Aorta (tissue), 5 donors: ENCODE measurements around the gene CCDC57. TPM values are rescaled to one million over a fixed set of nuclear protein-coding genes. Genes with fewer than 3 reads are reported as not detected.

ENCODE experiments used
- ATAC-seq: fragments of 200-7000 bp; cut with Tn5 transposase; one replicate; pipeline ENCODE4 v1.9.1; 2022; ENCODE audit warnings: moderate library complexity; ENCODE audit not compliant: low FRiP score
- DNase-seq, 2 donors: peaks; one replicate each; pipeline ENCODE4 v3.0.0-alpha.2; 2020
- H3K27ac ChIP-seq, 2 donors: one replicate each; pipeline ENCODE4 v1.5.1; 2013; ENCODE audit warnings: low read length in 2 of 2, mild to moderate bottlenecking in 2 of 2, moderate library complexity in 2 of 2, control low read depth in 1 of 2, inconsistent platforms in 1 of 2, low read depth in 1 of 2
- H3K27me3 ChIP-seq, 2 donors: one replicate each; pipeline ENCODE4 v1.6.1; 2013; ENCODE audit warnings: control low read depth in 1 of 2, low read length in 1 of 2, mild to moderate bottlenecking in 1 of 2, moderate library complexity in 1 of 2; ENCODE audit not compliant: insufficient read depth in 2 of 2, control insufficient read depth in 1 of 2
- H3K36me3 ChIP-seq, 2 donors: one replicate each; pipeline ENCODE4 v1.6.1; 2013; ENCODE audit warnings: control low read depth in 1 of 2, low read length in 1 of 2, mild to moderate bottlenecking in 1 of 2; ENCODE audit not compliant: insufficient read depth in 2 of 2, control insufficient read depth in 1 of 2
- H3K4me1 ChIP-seq, 2 donors: one replicate each; pipeline ENCODE4 v1.6.1; 2013; ENCODE audit warnings: low read length in 2 of 2, control low read depth in 1 of 2, mild to moderate bottlenecking in 1 of 2, moderate library complexity in 1 of 2; ENCODE audit not compliant: insufficient read depth in 2 of 2, control insufficient read depth in 1 of 2
- H3K4me3 ChIP-seq, 2 donors: one replicate each; pipeline ENCODE4 v1.5.1; 2013; ENCODE audit warnings: low read length in 2 of 2, control low read depth in 1 of 2, mild to moderate bottlenecking in 1 of 2
- H3K9me3 ChIP-seq: one replicate; pipeline ENCODE4 v1.6.1; 2013; ENCODE audit warnings: mild to moderate bottlenecking, low read length; ENCODE audit not compliant: control insufficient read depth
- WGBS, 2 donors: extraction: QIAGEN DNeasy Blood & Tissue Kit; methylation state at CpG; one replicate each; pipeline ENCODE4 v1.1.7; 2013; 5-methylcytosine and 5-hydroxymethylcytosine counted together
- intact Hi-C, 2 donors: fragments of 100-400 bp; cut with DNase I; formaldehyde crosslinking; loops; one replicate each; pipeline versions ENCODE4 v1.14.2 to v1.15.0; 2022
- polyA plus RNA-seq, 2 donors: library from polyadenylated mRNA; stranded (reverse); fragments of 200-250 nt; gene quantifications; one replicate each; pipeline ENCODE4 v1.2.3, GENCODE V29; 2013
- total RNA-seq, 2 donors: library from RNA; stranded (reverse); fragmentation: NEBNext Ultra II Directional; extraction: Animal tissue kit (Norgen Biotek cat#: 25700); gene quantifications; one replicate each; pipeline ENCODE4 v1.2.1, GENCODE V29; 2021
- donor health status: healthy with polysubstance abuse.
- donor health status: Bipolar disorder and iron deficiency.
- donor health status: DM: no; HTN: no; CAD: no.
- donor health status: DM: no; HTN: no; CAD: no.
- donor health status: DM: yes; HTN: yes; CAD: no.

CCDC57 gene
- total and polyA plus RNA-seq, 4 donors, result 17.8 to 145 (median 42.3) TPM

GRCh38 chr17:82060614-82061013 lies 152.0 kb downstream of the CCDC57 start:
- ATAC-seq, result no peak
- WGBS, 2 donors, result 86 to 88% methylated on average over 9 to 14 of the region's 14 CpGs
- intact Hi-C loops, result no loop called here

DNA sequence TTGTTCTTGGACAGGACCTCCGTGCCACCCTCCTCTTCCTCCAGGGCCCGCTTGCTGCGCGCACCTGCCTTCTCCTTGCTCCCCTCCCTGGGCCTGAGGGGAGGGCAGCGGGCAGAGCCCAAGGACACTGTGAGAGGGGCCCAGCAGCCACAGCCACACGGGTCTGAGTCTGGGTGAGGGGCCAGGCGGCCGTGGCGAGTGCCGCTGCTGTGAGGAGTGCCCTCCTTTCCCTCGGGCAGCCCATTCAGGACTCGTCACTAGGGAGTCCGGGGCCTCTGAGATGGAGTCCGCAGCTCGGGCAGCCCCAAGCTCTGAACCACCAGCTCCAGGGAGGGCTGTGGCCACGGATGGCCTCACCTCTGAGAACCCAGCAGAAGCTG lies 152.7 kb downstream of the CCDC57 start:
- ATAC-seq, result no peak
- no peaks in the 10 kb centered on the region for H3K4me1 ChIP-seq
- intact Hi-C loops, result no loop called here
- H3K27ac ChIP-seq, result no peak overlapping the region
- peaks cover 0 to 8% of the 10 kb centered on the region in 2 donors for H3K36me3 ChIP-seq
- no peaks in the 10 kb centered on the region for H3K27me3 ChIP-seq
- no peaks in the 10 kb centered on the region for H3K9me3 ChIP-seq
- 81 to 85% methylated on average over 15 to 16 of the region's 16 CpGs for WGBS, 2 donors
- H3K4me3 ChIP-seq, result no peak overlapping the region
- no peak for DNase-seq

More at GRCh38 chr17:82060614-82061013, 152.0 kb downstream of the CCDC57 start:
- no peaks in the 10 kb centered on the region for H3K9me3 ChIP-seq
- H3K27me3 ChIP-seq, result no peaks in the 10 kb centered on the region
- no peak overlapping the region for H3K4me3 ChIP-seq
- no peak for DNase-seq
- peaks cover 0 to 6% of the 10 kb centered on the region in 2 donors for H3K36me3 ChIP-seq
- H3K27ac ChIP-seq, result no peak overlapping the region
- no peaks in the 10 kb centered on the region for H3K4me1 ChIP-seq

- no peak overlapping the region for H3K4me3 ChIP-seq
- ATAC-seq (no peak), DNase-seq (no peak)
- no peak overlapping the region for H3K27ac ChIP-seq
- intact Hi-C loops, result no loop called here
- H3K36me3 ChIP-seq, result peaks cover 0 to 8% of the 10 kb centered on the region in 2 donors
- no peaks in the 10 kb centered on the region for H3K9me3 ChIP-seq
- H3K27me3 ChIP-seq, result no peaks in the 10 kb centered on the region
- H3K4me1 ChIP-seq, result no peaks in the 10 kb centered on the region
- 69 to 72% methylated on average over 19 of the region's 19 CpGs for WGBS, 2 donors
Measured at GRCh38 chr17:82059272-82060000, 153.2 kb downstream of the CCDC57 start.

DNA sequence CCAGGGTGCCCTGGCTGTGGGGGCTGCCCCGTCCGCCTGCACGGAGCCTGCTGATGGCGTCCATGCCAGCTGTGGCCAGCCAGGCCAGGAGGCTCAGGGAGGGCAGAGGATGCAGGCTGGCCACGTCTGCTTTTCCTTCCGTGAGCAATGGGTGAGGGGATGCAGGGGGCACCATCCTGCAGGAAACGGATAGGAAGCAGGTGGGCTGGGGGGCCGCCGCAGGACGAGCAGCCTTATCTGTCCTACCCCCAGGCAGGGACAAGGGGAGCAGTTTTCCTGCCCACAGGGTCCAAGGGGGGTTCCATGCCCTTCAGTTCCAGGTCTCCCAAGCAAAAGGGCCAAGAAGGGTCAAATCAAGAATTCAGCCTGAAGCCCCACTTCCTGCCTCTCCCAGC lies 153.8 kb downstream of the CCDC57 start:
- no peaks in the 10 kb centered on the region for H3K9me3 ChIP-seq
- H3K27me3 ChIP-seq, result no peaks in the 10 kb centered on the region
- 68 to 69% methylated on average over 10 of the region's 10 CpGs for WGBS, 2 donors
- no peak overlapping the region for H3K27ac ChIP-seq
- H3K36me3 ChIP-seq, result peaks cover 0 to 8% of the 10 kb centered on the region in 2 donors
- DNase-seq (no peak), ATAC-seq (no peak)
- H3K4me3 ChIP-seq, result no peak overlapping the region
- intact Hi-C loops, result no loop called here
- H3K4me1 ChIP-seq, result no peaks in the 10 kb centered on the region

GRCh38 chr17:82058230-82058854 lies 154.3 kb downstream of the CCDC57 start:
- intact Hi-C loops, result no loop called here
- Histone ChIP-seq H3K27ac (no peak overlapping the region), H3K36me3 (peaks cover 0 to 8% of the 10 kb centered on the region in 2 donors), H3K4me3 (no peak overlapping the region), H3K9me3 (no peaks in the 10 kb centered on the region), H3K27me3 (no peaks in the 10 kb centered on the region), H3K4me1 (no peaks in the 10 kb centered on the region)
- WGBS, 2 donors, result 68 to 74% methylated on average over 16 to 17 of the region's 17 CpGs
- DNase-seq (no peak), ATAC-seq (no peak)

DNA sequence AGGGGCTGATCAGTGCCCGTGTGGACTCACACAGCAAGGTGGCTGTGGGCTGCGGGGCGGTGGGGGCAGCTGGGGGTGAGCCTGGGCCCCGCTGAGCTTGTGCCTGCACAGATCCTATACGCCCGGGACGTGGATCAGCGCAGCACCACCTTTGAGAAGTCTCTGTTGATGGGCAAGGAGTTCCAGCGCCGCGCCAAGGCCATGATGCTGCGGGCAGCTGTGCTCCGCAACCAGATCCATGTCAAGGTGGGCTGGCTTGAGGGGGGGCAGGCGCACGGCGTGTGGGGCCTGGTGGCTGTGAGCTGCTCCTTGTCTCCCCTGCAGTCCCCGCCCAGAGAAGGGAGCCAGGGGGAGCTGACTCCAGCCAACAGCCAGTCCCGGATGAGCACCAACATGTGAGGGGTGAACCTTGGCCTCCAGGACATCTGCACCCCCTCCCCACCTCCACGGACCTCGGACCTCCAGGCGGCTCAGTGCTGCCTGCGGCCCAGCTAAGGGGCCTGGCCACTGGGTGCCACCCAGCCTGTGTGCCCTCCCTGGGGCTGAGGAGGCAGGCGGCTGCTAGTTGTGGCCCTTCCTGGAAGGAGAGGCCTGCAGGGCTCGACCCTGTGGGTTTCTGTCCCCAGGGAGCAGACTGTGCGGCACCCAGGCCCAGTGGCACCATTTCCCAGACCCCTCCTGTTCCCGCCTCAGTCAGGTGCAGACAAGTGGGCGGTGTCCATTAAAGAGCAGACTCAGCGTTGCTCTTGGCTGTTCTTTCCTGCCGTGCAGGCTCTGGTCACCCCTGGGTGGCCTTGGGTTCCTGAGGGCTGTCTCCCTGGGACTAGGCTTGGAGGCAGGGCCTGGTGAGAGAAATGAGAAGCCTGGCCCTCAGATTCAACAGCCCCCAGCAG lies 155.7 kb downstream of the CCDC57 start:
- Histone ChIP-seq H3K27me3 (no peaks in the 10 kb centered on the region), H3K4me3 (no peak overlapping the region), H3K27ac (no peak overlapping the region), H3K4me1 (no peaks in the 10 kb centered on the region), H3K36me3 (peaks cover 0 to 8% of the 10 kb centered on the region in 2 donors), H3K9me3 (no peaks in the 10 kb centered on the region)
- ATAC-seq (no peak), DNase-seq (no peak)
- intact Hi-C loops, result no loop called here
- 76 to 78% methylated on average over 26 to 29 of the region's 29 CpGs for WGBS, 2 donors

DNA sequence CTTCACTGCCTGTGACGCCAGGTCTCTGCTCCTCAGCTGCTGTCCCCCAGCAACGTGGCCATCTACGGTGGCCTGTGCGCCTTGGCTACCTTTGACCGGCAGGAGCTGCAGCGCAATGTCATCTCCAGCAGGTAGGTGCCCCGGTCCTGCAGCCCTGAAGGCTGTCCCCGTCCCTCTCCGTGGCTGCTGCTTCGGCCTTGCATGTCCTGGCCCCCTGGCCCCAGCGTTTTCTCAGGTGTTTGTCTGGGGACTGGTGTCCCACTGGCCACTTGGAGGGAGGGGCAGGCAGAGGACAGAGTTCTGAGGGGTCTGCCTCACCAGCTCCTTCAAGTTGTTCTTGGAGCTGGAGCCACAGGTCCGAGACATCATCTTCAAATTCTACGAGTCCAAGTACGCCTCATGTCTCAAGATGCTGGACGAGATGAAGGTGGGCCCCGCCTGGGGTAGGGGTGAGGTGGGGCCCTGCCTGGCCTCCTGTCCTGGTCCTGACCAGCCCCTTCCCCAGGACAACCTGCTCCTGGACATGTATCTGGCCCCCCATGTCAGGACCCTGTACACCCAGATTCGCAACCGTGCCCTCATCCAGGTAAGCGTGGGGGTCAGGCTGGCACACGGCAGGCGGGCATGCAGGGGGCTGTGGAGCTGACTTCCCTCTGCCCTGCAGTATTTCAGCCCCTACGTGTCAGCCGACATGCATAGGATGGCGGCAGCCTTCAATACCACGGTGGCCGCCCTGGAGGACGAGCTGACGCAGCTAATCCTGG lies 156.5 kb downstream of the CCDC57 start:
- intact Hi-C loops, result no loop called here

More for the DNA sequence above, 156.5 kb downstream of the CCDC57 start:
- Histone ChIP-seq H3K36me3 (peaks cover 0 to 7% of the 10 kb centered on the region in 2 donors), H3K9me3 (no peaks in the 10 kb centered on the region), H3K27ac (no peak overlapping the region), H3K4me3 (no peak overlapping the region), H3K27me3 (no peaks in the 10 kb centered on the region), H3K4me1 (no peaks in the 10 kb centered on the region)
- WGBS, 2 donors, result 86 to 87% methylated on average over 28 of the region's 28 CpGs
- ATAC-seq, result no peak
- DNase-seq, result no peak
